ENCODE measurements around the gene PATJ. TPM values are rescaled to one million over a fixed set of nuclear protein-coding genes. Genes with fewer than 3 reads are reported as not detected.
"Not testable (repeated sequence)": the region's sequence is repeated elsewhere in the genome, so short reads cannot be mapped to it uniquely, and the experiment has no call there.

The PATJ gene
- total RNA-seq, 6 experiments from 2014 or later = 19.0 to 49.0 (median 26.7) TPM

GRCh38 chr1:61873581-61873980 is 131.3 kb downstream of the PATJ start:
- WGBS (ENCODE audit: insufficient coverage, low coverage, low lambda C conversion rate, missing lambda C conversion rate) = 100% methylated on average over 1 of the region's 2 CpGs
- H3K27ac ChIP-seq = no peak overlapping the region
- intact Hi-C loops (cut with DNase I) = no loop called here
- H3K36me3 ChIP-seq = peaks cover 0 to 15% (median 3%) of the 10 kb centered on the region in 4 donors
- no peaks in the 10 kb centered on the region for H3K4me1 ChIP-seq
- no peaks in the 10 kb centered on the region for H3K27me3 ChIP-seq
- ATAC-seq (no peak), DNase-seq (no peak)
- no peak for TF ChIP-seq POLR2A (IDR thresholded peaks at IDR 0.05)
- TF ChIP-seq, protein P1, sequence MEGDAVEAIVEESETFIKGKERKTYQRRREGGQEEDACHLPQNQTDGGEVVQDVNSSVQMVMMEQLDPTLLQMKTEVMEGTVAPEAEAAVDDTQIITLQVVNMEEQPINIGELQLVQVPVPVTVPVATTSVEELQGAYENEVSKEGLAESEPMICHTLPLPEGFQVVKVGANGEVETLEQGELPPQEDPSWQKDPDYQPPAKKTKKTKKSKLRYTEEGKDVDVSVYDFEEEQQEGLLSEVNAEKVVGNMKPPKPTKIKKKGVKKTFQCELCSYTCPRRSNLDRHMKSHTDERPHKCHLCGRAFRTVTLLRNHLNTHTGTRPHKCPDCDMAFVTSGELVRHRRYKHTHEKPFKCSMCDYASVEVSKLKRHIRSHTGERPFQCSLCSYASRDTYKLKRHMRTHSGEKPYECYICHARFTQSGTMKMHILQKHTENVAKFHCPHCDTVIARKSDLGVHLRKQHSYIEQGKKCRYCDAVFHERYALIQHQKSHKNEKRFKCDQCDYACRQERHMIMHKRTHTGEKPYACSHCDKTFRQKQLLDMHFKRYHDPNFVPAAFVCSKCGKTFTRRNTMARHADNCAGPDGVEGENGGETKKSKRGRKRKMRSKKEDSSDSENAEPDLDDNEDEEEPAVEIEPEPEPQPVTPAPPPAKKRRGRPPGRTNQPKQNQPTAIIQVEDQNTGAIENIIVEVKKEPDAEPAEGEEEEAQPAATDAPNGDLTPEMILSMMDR (IDR thresholded peaks at IDR 0.05) = no peak
- no peaks in the 10 kb centered on the region for H3K9me3 ChIP-seq
- H3K4me3 ChIP-seq = no peak overlapping the region

GRCh38 chr1:61873994-61874393 is 131.7 kb downstream of the PATJ start:
- H3K4me3 ChIP-seq = no peak overlapping the region
- peaks cover 0 to 15% (median 3%) of the 10 kb centered on the region in 4 donors for H3K36me3 ChIP-seq
- no peak for DNase-seq
- no peak overlapping the region for H3K27ac ChIP-seq
- intact Hi-C loops (cut with DNase I) = no loop called here
- no peaks in the 10 kb centered on the region for H3K9me3 ChIP-seq
- WGBS (ENCODE audit: insufficient coverage, low coverage, low lambda C conversion rate, missing lambda C conversion rate) = 100% methylated on average over 1 of the region's 1 CpG
- TF ChIP-seq, protein P1 (IDR thresholded peaks at IDR 0.05) = no peak
- no peak for TF ChIP-seq POLR2A (IDR thresholded peaks at IDR 0.05)
- H3K4me1 ChIP-seq = no peaks in the 10 kb centered on the region
- ATAC-seq = no peak
- H3K27me3 ChIP-seq = no peaks in the 10 kb centered on the region

DNA sequence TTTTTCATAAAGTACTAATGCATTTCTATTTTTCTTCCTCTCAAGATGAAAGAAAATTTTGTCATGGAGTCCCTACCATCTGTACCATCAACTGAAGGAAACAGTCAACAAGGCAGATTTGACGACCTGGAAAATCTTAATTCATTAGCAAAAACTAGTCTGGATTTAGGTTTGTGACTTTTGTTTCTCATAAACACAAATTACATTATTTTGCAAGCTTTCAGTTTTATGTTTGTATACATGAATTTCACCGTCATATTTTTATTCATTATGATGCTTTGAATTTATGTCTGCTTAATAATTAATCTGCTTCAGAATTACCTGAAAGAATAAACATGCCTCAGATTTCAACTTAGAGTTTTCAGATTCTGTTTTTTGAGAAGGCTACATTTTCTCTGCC is 132.9 kb downstream of the PATJ start:
- H3K9me3 ChIP-seq = no peaks in the 10 kb centered on the region
- peaks cover 0 to 15% (median 3%) of the 10 kb centered on the region in 4 donors for H3K36me3 ChIP-seq
- H3K4me3 ChIP-seq = no peak overlapping the region
- no peak for ATAC-seq
- H3K27ac ChIP-seq = no peak overlapping the region
- no peak for DNase-seq
- TF ChIP-seq POLR2A (IDR thresholded peaks at IDR 0.05) = no peak
- TF ChIP-seq, protein P1 (IDR thresholded peaks at IDR 0.05) = no peak
- intact Hi-C loops (cut with DNase I) = no loop called here
- H3K27me3 ChIP-seq = no peaks in the 10 kb centered on the region
- WGBS (ENCODE audit: insufficient coverage, low coverage, low lambda C conversion rate, missing lambda C conversion rate) = 100% methylated on average over 2 of the region's 2 CpGs
- H3K4me1 ChIP-seq = no peaks in the 10 kb centered on the region

GRCh38 chr1:61879887-61880474 is 137.7 kb downstream of the PATJ start:
- H3K4me1 ChIP-seq; intact Hi-C loops (cut with DNase I); H3K4me3 ChIP-seq; H3K27ac ChIP-seq; H3K9me3 ChIP-seq; DNase-seq; H3K27me3 ChIP-seq; ATAC-seq: not testable (repeated sequence)
- peaks cover 0 to 24% (median 2%) of the 10 kb centered on the region in 4 donors for H3K36me3 ChIP-seq
- 90% methylated on average over 5 of the region's 5 CpGs for WGBS (ENCODE audit: insufficient coverage, low coverage, low lambda C conversion rate, missing lambda C conversion rate)

DNA sequence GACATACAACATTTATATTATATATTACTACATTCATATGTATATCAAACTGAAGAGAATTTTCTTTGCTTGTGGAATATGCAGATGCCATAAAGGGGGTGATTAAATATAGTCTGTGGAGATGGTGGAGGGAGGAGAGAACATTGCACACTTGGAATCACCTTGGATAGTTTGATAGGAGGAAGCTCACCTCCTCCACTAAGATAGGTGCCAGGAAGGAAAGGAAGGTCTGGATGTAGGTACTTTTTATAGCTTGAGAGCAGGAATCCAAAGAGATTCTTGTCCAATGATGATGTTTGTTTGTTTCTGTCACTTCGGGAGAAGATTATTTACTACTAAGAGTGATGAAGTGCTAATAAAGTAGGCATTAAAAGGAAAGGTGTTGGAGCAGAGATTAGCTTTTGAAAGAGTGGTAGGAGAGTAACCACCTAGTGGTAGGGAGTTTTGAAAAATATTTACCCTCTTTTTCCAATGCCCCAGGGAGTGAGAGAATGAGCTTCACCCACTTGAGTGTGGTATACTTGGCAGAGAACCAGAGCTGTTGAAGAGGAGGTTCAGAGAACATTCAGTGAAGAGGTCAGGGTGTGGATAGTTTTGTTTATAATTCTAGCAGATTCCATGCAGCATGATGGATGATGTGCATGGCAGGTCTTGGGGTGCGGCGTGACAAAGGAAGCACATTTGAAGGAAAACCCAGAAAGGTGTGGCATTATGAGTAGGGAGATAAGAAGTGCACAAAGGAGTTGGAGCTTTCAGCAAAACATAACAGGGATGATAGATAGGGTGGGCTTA is 145.0 kb downstream of the PATJ start:
- no peak for ATAC-seq
- no peak for DNase-seq
- peaks cover 0 to 13% (median 2%) of the 10 kb centered on the region in 4 donors for H3K36me3 ChIP-seq
- no peak overlapping the region for H3K27ac ChIP-seq
- WGBS (ENCODE audit: insufficient coverage, low coverage, low lambda C conversion rate, missing lambda C conversion rate) = 72% methylated on average over 3 of the region's 3 CpGs
- intact Hi-C loops (cut with DNase I) = no loop called here
- no peak overlapping the region for H3K4me3 ChIP-seq
- no peaks in the 10 kb centered on the region for H3K4me1 ChIP-seq
- no peaks in the 10 kb centered on the region for H3K9me3 ChIP-seq
- TF ChIP-seq, protein P1 (IDR thresholded peaks at IDR 0.05) = no peak
- TF ChIP-seq POLR2A (IDR thresholded peaks at IDR 0.05) = no peak
- no peaks in the 10 kb centered on the region for H3K27me3 ChIP-seq
